ENCODE results near the gene IL18R1. TPM values are rescaled to one million over a fixed set of nuclear protein-coding genes. Genes with fewer than 3 reads are reported as not detected.

The IL18R1 gene
- total and polyA plus RNA-seq, 2 experiments from 2014 or later, result 19.7 to 25.5 TPM

DNA sequence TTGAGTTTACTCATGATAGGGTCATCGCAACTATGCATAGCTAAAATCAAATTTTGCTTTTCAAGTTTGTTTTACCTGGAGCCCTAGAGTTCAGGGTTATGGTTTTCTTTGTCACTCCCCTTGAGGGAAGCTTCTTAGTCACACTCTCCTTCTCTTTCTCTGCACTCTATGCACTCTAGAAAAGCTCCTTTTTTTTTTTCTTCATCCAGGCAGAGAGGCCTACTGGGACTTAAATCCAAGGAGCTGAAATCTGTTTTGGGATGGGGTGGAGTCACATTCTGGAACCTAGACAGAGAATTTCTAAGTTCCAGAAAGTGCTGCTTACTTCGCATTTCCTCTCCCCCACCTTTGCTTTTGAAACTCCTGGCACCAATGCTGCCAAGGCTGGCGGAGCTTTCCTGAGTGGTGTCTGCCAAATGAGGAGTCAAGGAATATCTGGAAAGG is 19.1 kb upstream of the IL18R1 start:
- WGBS (ENCODE audit: low lambda C conversion rate, missing lambda C conversion rate), result 93% methylated on average over 3 of the region's 3 CpGs
- no peaks in the 10 kb centered on the region for H3K27me3 ChIP-seq
- H4K20me1 ChIP-seq (ENCODE audit: insufficient read depth, poor library complexity, severe bottlenecking), result no peaks in the 10 kb centered on the region
- no peak overlapping the region for H2AFZ ChIP-seq
- H3K4me2 ChIP-seq, result no peak overlapping the region
- H3K4me1 ChIP-seq (ENCODE audit: insufficient read depth), result no peaks in the 10 kb centered on the region
- no peak for TF ChIP-seq EZH2phosphoT487 (IDR thresholded peaks at IDR 0.05; ENCODE audit: low read depth, severe bottlenecking, unreplicated experiment)
- no peak for TF ChIP-seq CTCF (IDR thresholded peaks at IDR 0.05; ENCODE audit: poor library complexity)
- TF ChIP-seq EZH2 (IDR thresholded peaks at IDR 0.05; ENCODE audit: borderline replicate concordance), result no peak
- no peaks in the 10 kb centered on the region for H3K9me3 ChIP-seq (ENCODE audit: low read depth)
- H3K36me3 ChIP-seq (replicated peaks; ENCODE audit: insufficient read depth, low read depth), result no peaks in the 10 kb centered on the region
- DNase-seq (ENCODE audit: low spot score), result no peak
- no peak overlapping the region for H3K4me3 ChIP-seq
- H3K79me2 ChIP-seq, result no peaks in the 10 kb centered on the region
- no peak overlapping the region for H3K27ac ChIP-seq
- no peaks in the 10 kb centered on the region for H3K9me2 ChIP-seq (replicated peaks; ENCODE audit: insufficient read depth)

GRCh38 chr2:102337012-102337411 is 18.6 kb upstream of the IL18R1 start:
- Histone ChIP-seq H3K27me3 (no peaks in the 10 kb centered on the region), H3K27ac (no peak overlapping the region), H3K9me2 (replicated peaks; ENCODE audit: insufficient read depth) (no peaks in the 10 kb centered on the region), H3K79me2 (no peaks in the 10 kb centered on the region), H3K9me3 (ENCODE audit: low read depth) (no peaks in the 10 kb centered on the region), H3K4me1 (ENCODE audit: insufficient read depth) (no peaks in the 10 kb centered on the region), H3K36me3 (replicated peaks; ENCODE audit: insufficient read depth, low read depth) (no peaks in the 10 kb centered on the region), H4K20me1 (ENCODE audit: insufficient read depth, poor library complexity, severe bottlenecking) (no peaks in the 10 kb centered on the region), H3K4me2 (no peak overlapping the region), H2AFZ (no peak overlapping the region), H3K4me3 (no peak overlapping the region)
- DNase-seq (ENCODE audit: low spot score), result no peak
- no peak for TF ChIP-seq CTCF (IDR thresholded peaks at IDR 0.05; ENCODE audit: poor library complexity)
- 82% methylated on average over 1 of the region's 1 CpG for WGBS (ENCODE audit: low lambda C conversion rate, missing lambda C conversion rate)

GRCh38 chr2:102337481-102338386 is 17.9 kb upstream of the IL18R1 start:
- H3K27ac ChIP-seq, result no peak overlapping the region
- WGBS (ENCODE audit: low lambda C conversion rate, missing lambda C conversion rate), result 72% methylated on average over 3 of the region's 3 CpGs
- H3K9me2 ChIP-seq (replicated peaks; ENCODE audit: insufficient read depth), result no peaks in the 10 kb centered on the region

More at GRCh38 chr2:102337481-102338386, 17.9 kb upstream of the IL18R1 start:
- no peaks in the 10 kb centered on the region for H3K9me3 ChIP-seq (ENCODE audit: low read depth)
- no peak overlapping the region for H3K4me3 ChIP-seq
- no peak overlapping the region for H3K4me2 ChIP-seq
- no peak overlapping the region for H2AFZ ChIP-seq
- H3K36me3 ChIP-seq (replicated peaks; ENCODE audit: insufficient read depth, low read depth), result no peaks in the 10 kb centered on the region
- no peaks in the 10 kb centered on the region for H3K27me3 ChIP-seq
- no peak for DNase-seq (ENCODE audit: low spot score)
- no peaks in the 10 kb centered on the region for H4K20me1 ChIP-seq (ENCODE audit: insufficient read depth, poor library complexity, severe bottlenecking)
- no peaks in the 10 kb centered on the region for H3K79me2 ChIP-seq
- TF ChIP-seq CTCF (IDR thresholded peaks at IDR 0.05; ENCODE audit: poor library complexity), result no peak
- TF ChIP-seq EZH2 (IDR thresholded peaks at IDR 0.05; ENCODE audit: borderline replicate concordance), result no peak
- TF ChIP-seq EZH2phosphoT487 (IDR thresholded peaks at IDR 0.05; ENCODE audit: low read depth, severe bottlenecking, unreplicated experiment), result no peak
- H3K4me1 ChIP-seq (ENCODE audit: insufficient read depth), result no peaks in the 10 kb centered on the region

All from hepatocyte (in vitro differentiated cells).